ENCODE results near the gene NOS1AP. TPM values are rescaled to one million over a fixed set of nuclear protein-coding genes. Genes with fewer than 3 reads are reported as not detected.
A peak's percentile ranks its signal among the peaks of the same experiment; 100 is the strongest.

Gene NOS1AP
- polyA plus RNA-seq (2013, experiment 1 of 2) = 3.3 TPM
- polyA plus RNA-seq (2013, experiment 2 of 2) = 2.9 TPM

DNA sequence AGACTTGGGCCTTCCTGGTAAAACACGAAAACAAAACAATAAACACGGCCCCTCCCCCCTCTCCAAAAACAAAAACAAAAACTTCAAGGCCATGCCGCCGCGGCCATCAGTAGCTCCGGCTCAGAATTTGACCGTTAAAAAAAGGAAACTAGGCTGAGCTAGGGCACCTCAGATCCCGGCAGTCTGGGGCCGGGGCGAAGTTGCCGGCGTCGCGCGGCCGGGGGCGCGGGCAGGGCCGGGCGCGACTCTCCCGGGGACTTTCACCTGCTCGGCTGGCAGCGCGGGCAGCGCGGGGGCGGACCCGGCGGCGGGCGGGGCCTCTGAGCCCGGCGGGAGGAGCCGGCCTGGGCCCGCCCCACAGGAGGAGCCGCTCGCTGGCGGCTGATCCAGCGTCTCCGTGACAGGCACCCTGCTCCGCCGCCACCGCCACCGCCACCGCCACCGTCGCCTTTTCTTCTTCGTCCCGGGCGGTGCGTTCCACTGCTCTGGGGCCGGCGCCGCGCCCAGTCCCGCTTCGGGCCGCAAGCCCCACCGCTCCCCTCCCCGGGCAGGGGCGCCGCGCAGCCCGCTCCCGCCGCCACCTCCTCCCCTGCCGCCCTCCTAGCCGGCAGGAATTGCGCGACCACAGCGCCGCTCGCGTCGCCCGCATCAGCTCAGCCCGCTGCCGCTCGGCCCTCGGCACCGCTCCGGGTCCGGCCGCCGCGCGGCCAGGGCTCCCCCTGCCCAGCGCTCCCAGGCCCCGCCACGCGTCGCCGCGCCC is at the start of gene NOS1AP:
TSS of gene NOS1AP (plus strand) at position 358 of the 760 bp plus-strand sequence. CDS start 487 bp downstream, outside the sequence.
- WGBS, 2 experiments (ENCODE audit: insufficient coverage in 2 of 2) = 0% methylated on average over 65 to 77 of the region's 95 CpGs
- Histone ChIP-seq H3K4me3 (ENCODE audit: extremely low read depth, insufficient read depth, low read length, poor library complexity, severe bottlenecking) (peak within 1 kb of the TSS; percentile 62), H3K4me1 (ENCODE audit: control insufficient read depth, insufficient read depth, low read length, poor library complexity, severe bottlenecking) (peaks cover 8% of the 10 kb centered on the region), H3K9me3 (ENCODE audit: control insufficient read depth, low read length) (peaks cover under 1% of the 10 kb centered on the region), H3K27ac (ENCODE audit: low read depth, low read length, severe bottlenecking) (no peak within 1 kb of the TSS), H3K36me3 (ENCODE audit: control insufficient read depth, insufficient read depth, low read length) (peaks cover 4% of the 10 kb centered on the region)

DNA sequence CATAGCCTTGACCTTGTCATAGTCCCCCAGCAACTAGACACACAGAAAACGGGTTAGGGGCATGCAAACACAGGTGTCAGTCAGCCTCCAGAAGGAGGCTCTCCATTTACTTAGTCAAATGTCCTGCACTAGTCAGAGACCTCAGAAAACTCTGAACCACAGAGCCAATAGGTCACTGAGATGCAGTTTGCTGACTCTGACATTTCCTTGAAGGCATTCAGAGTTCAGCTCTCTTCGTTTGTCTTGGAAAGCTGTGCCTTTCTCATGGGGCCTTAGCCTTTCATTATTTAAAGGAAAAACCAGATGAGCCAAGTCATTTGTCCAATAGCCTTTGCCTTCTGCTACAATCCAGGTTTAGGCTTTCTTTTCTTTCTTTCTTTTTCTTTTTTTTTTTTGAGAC is 49.3 kb upstream of the NOS1AP start:
- no peaks in the 10 kb centered on the region for H3K9me3 ChIP-seq (ENCODE audit: control insufficient read depth, low read length)
- H3K4me3 ChIP-seq (ENCODE audit: extremely low read depth, insufficient read depth, low read length, poor library complexity, severe bottlenecking) = no peak overlapping the region
- no peaks in the 10 kb centered on the region for H3K36me3 ChIP-seq (ENCODE audit: control insufficient read depth, insufficient read depth, low read length)
- no peaks in the 10 kb centered on the region for H3K4me1 ChIP-seq (ENCODE audit: control insufficient read depth, insufficient read depth, low read length, poor library complexity, severe bottlenecking)
- 75 to 92% methylated on average over 2 of the region's 2 CpGs for WGBS, 2 experiments (ENCODE audit: insufficient coverage in 2 of 2)
- no peak overlapping the region for H3K27ac ChIP-seq (ENCODE audit: low read depth, low read length, severe bottlenecking)

DNA sequence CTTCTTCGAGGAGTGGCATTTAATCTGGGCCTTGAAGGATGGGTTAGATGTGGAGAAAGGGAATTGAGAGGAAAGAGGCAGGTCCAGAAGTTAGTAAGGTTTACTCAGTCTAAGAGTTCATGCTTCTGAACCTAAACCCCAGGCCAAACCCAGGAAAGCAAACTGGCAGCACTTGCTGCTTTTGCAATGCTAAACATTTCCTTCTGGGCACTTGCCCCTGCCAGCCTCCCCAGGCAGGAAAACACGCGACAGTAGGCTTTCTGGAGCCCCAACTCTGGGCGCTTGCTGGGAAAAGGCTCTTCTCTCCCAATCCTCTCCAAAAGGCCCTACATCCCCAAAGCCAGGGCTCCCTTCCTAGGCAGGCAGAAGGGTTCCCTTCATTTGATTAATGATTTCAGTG is 48.4 kb upstream of the NOS1AP start:
- Histone ChIP-seq H3K27ac (ENCODE audit: low read depth, low read length, severe bottlenecking) (no peak overlapping the region), H3K4me1 (ENCODE audit: control insufficient read depth, insufficient read depth, low read length, poor library complexity, severe bottlenecking) (no peaks in the 10 kb centered on the region), H3K9me3 (ENCODE audit: control insufficient read depth, low read length) (no peaks in the 10 kb centered on the region), H3K4me3 (ENCODE audit: extremely low read depth, insufficient read depth, low read length, poor library complexity, severe bottlenecking) (no peak overlapping the region), H3K36me3 (ENCODE audit: control insufficient read depth, insufficient read depth, low read length) (no peaks in the 10 kb centered on the region)
- WGBS, 2 experiments (ENCODE audit: insufficient coverage in 2 of 2) = 74 to 85% methylated on average over 3 to 4 of the region's 4 CpGs

DNA sequence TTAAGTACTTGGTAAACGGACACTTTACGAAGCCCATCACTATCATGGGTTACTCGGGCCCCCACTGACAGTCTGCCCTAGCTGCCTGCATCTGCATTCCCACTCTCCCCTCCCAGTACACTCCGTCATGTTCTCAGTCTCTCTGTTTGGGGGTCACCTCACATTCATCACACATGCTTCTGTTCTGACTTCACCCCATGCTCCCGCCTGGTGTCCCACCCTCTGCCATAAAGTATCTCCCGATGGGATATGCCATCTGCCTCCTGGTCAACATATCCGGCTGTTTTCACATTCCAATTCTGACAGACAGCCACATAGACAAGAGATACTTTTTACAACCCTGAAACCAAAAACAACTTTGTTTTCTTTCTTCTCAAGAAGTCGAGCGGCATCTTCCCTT is 46.9 kb upstream of the NOS1AP start:
- Histone ChIP-seq H3K9me3 (ENCODE audit: control insufficient read depth, low read length) (peaks cover 10% of the 10 kb centered on the region), H3K4me1 (ENCODE audit: control insufficient read depth, insufficient read depth, low read length, poor library complexity, severe bottlenecking) (no peaks in the 10 kb centered on the region), H3K36me3 (ENCODE audit: control insufficient read depth, insufficient read depth, low read length) (no peaks in the 10 kb centered on the region), H3K4me3 (ENCODE audit: extremely low read depth, insufficient read depth, low read length, poor library complexity, severe bottlenecking) (no peak overlapping the region), H3K27ac (ENCODE audit: low read depth, low read length, severe bottlenecking) (no peak overlapping the region)
- WGBS, 2 experiments (ENCODE audit: insufficient coverage in 2 of 2) = 96 to 98% methylated on average over 6 to 9 of the region's 9 CpGs

DNA sequence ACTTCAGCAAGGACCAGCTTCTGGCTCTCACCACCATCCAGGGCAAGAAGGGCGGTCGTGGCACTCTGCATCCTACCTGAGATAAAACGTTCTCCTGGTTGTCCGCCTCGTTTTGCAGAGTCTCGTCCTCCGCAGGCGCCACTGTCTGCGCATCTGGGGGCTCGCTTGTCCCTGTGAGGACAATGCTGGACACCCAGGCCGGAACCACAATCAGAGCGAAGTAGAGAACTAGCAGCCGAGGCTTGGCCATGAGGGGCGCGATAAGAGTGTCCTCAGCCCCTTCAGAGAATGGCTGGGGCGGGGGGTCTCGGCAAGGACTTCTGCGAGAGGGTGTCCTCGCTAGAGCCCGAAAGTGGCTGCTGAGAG is 46.3 kb upstream of the NOS1AP start:
- WGBS, 2 experiments (ENCODE audit: insufficient coverage in 2 of 2) = 41 to 47% methylated on average over 13 to 20 of the region's 20 CpGs

DNA sequence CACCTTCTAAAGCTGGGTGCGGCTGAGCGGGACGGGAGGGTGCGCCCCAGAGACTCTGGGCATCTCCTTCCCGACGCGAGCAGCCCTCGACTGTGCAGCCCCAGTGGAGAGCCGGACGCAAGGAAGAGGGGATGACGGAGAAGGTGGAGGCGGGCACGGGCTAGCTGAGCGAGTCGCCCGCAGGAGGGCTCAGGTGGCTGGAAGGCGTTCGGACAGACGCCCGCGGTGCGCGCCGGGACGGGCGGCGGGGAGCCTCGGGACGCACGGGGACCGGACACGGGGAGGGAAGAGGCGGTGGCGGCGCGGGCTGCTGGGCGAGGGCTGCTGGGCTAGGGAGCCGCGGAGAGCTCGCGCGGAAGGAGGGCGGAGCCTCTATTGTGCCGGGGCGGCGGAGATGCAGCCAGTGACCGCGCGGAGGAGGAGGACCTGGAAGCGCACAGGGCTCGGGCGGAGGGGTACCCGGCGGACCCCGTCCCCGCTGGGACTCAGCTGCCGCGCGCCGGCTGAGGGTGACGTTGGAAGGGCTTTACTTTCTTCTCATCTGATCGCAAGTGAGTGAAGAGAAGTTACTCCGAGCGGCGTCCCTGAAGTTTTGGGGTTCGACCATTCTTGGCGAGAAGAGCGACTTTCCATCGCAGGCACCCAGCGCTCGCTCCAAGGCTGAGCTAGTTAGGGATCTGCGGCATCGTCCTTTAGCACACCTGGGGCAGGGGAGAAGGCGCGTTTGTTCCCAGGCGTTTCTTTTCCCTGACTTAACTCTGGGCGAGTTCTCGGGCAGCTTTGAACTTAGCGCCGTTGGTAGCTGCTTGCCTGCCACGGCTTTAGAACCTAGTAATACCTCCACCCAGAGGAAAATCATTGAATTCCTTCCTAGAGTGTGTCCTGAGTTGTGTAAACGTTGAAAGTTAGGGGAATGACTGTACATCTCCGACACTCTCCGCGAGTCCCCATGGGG is 45.7 kb upstream of the NOS1AP start, which contains the start of gene OLFML2B:
TSS of gene OLFML2B (minus strand) at position 323 of the 955 bp plus-strand sequence. CDS start 439 bp downstream, outside the sequence.
- WGBS, 2 experiments (ENCODE audit: insufficient coverage in 2 of 2) = 1 to 2% methylated on average over 57 to 72 of the region's 85 CpGs
- Histone ChIP-seq H3K4me3 (ENCODE audit: extremely low read depth, insufficient read depth, low read length, poor library complexity, severe bottlenecking) (peak within 1 kb of the TSS; percentile 54), H3K36me3 (ENCODE audit: control insufficient read depth, insufficient read depth, low read length) (no peaks in the 10 kb centered on the region), H3K27ac (ENCODE audit: low read depth, low read length, severe bottlenecking) (no peak within 1 kb of the TSS), H3K9me3 (ENCODE audit: control insufficient read depth, low read length) (peaks cover 10% of the 10 kb centered on the region), H3K4me1 (ENCODE audit: control insufficient read depth, insufficient read depth, low read length, poor library complexity, severe bottlenecking) (no peaks in the 10 kb centered on the region)

More for the DNA sequence above, 46.3 kb upstream of the NOS1AP start:
- no peaks in the 10 kb centered on the region for H3K36me3 ChIP-seq (ENCODE audit: control insufficient read depth, insufficient read depth, low read length)
- H3K27ac ChIP-seq (ENCODE audit: low read depth, low read length, severe bottlenecking) = no peak overlapping the region
- no peaks in the 10 kb centered on the region for H3K4me1 ChIP-seq (ENCODE audit: control insufficient read depth, insufficient read depth, low read length, poor library complexity, severe bottlenecking)
- H3K9me3 ChIP-seq (ENCODE audit: control insufficient read depth, low read length) = peaks cover 10% of the 10 kb centered on the region
- H3K4me3 ChIP-seq (ENCODE audit: extremely low read depth, insufficient read depth, low read length, poor library complexity, severe bottlenecking) = peak overlapping the region; percentile 54

DNA sequence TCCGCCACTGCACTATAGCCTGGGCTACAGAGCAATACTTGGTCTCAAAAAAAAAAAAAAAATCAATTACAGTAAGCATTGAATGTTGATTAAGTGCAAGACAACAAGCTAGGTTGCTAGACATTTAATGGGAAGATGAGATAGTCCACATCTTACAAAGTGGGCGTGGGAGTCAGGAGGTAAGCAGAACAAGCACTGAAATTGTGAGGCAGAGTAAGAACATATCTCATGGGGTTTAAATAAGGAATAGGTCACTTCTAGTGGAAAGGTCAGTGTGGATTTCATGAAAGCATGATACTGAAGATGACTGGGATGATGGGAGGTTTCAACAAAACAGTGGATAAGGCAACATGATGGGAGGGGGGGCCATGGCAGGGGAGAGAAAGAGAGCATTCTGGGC is 44.0 kb upstream of the NOS1AP start:
- peaks cover 10% of the 10 kb centered on the region for H3K9me3 ChIP-seq (ENCODE audit: control insufficient read depth, low read length)
- no peaks in the 10 kb centered on the region for H3K4me1 ChIP-seq (ENCODE audit: control insufficient read depth, insufficient read depth, low read length, poor library complexity, severe bottlenecking)
- no peak overlapping the region for H3K27ac ChIP-seq (ENCODE audit: low read depth, low read length, severe bottlenecking)
- H3K4me3 ChIP-seq (ENCODE audit: extremely low read depth, insufficient read depth, low read length, poor library complexity, severe bottlenecking) = no peak overlapping the region
- no peaks in the 10 kb centered on the region for H3K36me3 ChIP-seq (ENCODE audit: control insufficient read depth, insufficient read depth, low read length)
- WGBS, 2 experiments (ENCODE audit: insufficient coverage in 2 of 2) = 94 to 96% methylated on average over 1 to 2 of the region's 2 CpGs

DNA sequence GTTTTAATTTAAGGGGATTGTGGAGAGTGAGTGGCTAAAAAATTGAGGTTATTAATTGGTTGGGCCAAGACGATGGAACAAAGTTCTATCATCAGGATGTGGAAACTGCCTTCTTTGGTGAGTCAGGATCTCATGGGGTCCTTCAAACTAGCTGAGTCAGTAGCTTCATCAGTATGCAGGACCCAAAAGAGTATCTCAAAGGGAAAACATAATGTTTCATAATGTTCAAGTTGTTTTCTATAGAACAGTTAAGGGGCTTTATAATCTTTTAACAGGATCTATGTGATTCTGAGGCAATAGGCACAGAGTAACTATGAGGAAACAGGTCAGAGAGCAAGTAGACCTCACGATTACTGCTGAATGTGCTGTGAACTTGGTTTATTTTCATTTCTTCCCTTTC is 42.6 kb upstream of the NOS1AP start:
- 83 to 89% methylated on average over 1 of the region's 2 CpGs for WGBS, 2 experiments (ENCODE audit: insufficient coverage in 2 of 2)
- peaks cover 10% of the 10 kb centered on the region for H3K9me3 ChIP-seq (ENCODE audit: control insufficient read depth, low read length)
- H3K27ac ChIP-seq (ENCODE audit: low read depth, low read length, severe bottlenecking) = no peak overlapping the region
- H3K4me1 ChIP-seq (ENCODE audit: control insufficient read depth, insufficient read depth, low read length, poor library complexity, severe bottlenecking) = no peaks in the 10 kb centered on the region
- H3K4me3 ChIP-seq (ENCODE audit: extremely low read depth, insufficient read depth, low read length, poor library complexity, severe bottlenecking) = no peak overlapping the region
- no peaks in the 10 kb centered on the region for H3K36me3 ChIP-seq (ENCODE audit: control insufficient read depth, insufficient read depth, low read length)

DNA sequence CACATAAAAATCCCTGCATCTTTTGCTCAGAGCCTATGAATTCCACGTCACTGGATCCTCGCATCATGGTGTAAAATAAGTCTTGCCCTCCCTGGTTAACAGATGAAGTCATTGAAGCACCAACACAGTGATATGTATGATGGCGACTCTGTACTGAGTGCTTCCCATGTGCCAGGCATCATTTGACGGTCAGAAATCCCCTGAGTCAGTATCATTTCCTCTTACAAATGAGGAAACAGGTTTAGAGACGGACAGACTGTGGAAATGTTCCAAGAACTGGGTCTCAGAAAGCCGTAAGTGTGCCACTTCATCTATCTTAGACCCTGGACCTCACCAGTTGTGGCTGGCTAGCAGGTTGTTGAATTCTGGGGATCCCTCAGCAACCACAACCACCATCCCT is 40.8 kb upstream of the NOS1AP start:
- Histone ChIP-seq H3K27ac (ENCODE audit: low read depth, low read length, severe bottlenecking) (no peak overlapping the region), H3K9me3 (ENCODE audit: control insufficient read depth, low read length) (peaks cover 10% of the 10 kb centered on the region), H3K36me3 (ENCODE audit: control insufficient read depth, insufficient read depth, low read length) (no peaks in the 10 kb centered on the region), H3K4me1 (ENCODE audit: control insufficient read depth, insufficient read depth, low read length, poor library complexity, severe bottlenecking) (no peaks in the 10 kb centered on the region), H3K4me3 (ENCODE audit: extremely low read depth, insufficient read depth, low read length, poor library complexity, severe bottlenecking) (no peak overlapping the region)
- WGBS, 2 experiments (ENCODE audit: insufficient coverage in 2 of 2) = 84 to 93% methylated on average over 6 of the region's 6 CpGs

DNA sequence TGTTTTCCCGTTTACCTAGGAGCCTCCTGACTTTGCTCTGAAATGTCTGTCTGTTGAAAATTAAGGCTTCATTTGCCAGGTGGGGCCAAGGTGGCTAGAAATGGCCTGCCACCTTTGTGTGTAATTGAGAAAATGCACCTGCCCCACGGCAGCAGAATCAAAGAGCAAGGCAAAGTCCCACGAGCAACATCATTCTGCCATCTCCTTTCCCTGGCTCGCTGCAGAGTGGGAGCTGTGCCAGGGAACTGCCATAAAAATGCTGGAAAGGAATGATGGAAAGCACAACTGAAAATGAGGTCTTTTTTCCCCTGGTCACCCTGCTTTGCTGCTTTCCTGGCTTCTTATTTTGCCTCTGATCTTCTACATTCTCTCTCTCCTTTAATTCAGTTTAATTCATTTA is 40.3 kb upstream of the NOS1AP start:
- no peaks in the 10 kb centered on the region for H3K36me3 ChIP-seq (ENCODE audit: control insufficient read depth, insufficient read depth, low read length)
- no peak overlapping the region for H3K27ac ChIP-seq (ENCODE audit: low read depth, low read length, severe bottlenecking)
- H3K9me3 ChIP-seq (ENCODE audit: control insufficient read depth, low read length) = peaks cover 10% of the 10 kb centered on the region
- H3K4me1 ChIP-seq (ENCODE audit: control insufficient read depth, insufficient read depth, low read length, poor library complexity, severe bottlenecking) = no peaks in the 10 kb centered on the region
- 82 to 100% methylated on average over 3 of the region's 4 CpGs for WGBS, 2 experiments (ENCODE audit: insufficient coverage in 2 of 2)
- H3K4me3 ChIP-seq (ENCODE audit: extremely low read depth, insufficient read depth, low read length, poor library complexity, severe bottlenecking) = no peak overlapping the region
